Superior temporal gyrus (tissue), 1 donor: Measurements from ENCODE around the gene TRPV4.
"Not testable (repeated sequence)": the region's sequence is repeated elsewhere in the genome, so short reads cannot be mapped to it uniquely, and the experiment has no call there.

Source experiments
- DNase-seq: peaks from one replicate; pipeline ENCODE4 v3.0.0-alpha.2; 2016; ENCODE audit errors: extremely low spot score

The TRPV4 gene

GRCh38 chr12:109860977-109861376, 27.8 kb upstream of the TRPV4 start:
- DNase-seq: no peak

- no peak for DNase-seq
Measured at GRCh38 chr12:109858764-109859163, 25.6 kb upstream of the TRPV4 start.

- DNase-seq: no peak
Measured at GRCh38 chr12:109857715-109858114, 24.5 kb upstream of the TRPV4 start.

GRCh38 chr12:109855377-109855776, 22.2 kb upstream of the TRPV4 start:
- DNase-seq: no peak

- not testable (repeated sequence) for DNase-seq
Measured at GRCh38 chr12:109850518-109850917, 17.3 kb upstream of the TRPV4 start.

GRCh38 chr12:109847142-109847735, 14.0 kb upstream of the TRPV4 start:
- DNase-seq: no peak

- no peak for DNase-seq
Measured at GRCh38 chr12:109845824-109846205, 12.6 kb upstream of the TRPV4 start.

- peak; percentile 88 for DNase-seq
Measured at GRCh38 chr12:109844983-109845823, 12.0 kb upstream of the TRPV4 start.

- no peak for DNase-seq
Measured at GRCh38 chr12:109844091-109844490, 10.9 kb upstream of the TRPV4 start.

- no peak for DNase-seq
Measured at GRCh38 chr12:109842021-109842420, 8.8 kb upstream of the TRPV4 start.

GRCh38 chr12:109841356-109841755, 8.2 kb upstream of the TRPV4 start:
- DNase-seq: no peak

GRCh38 chr12:109840305-109841074, 7.3 kb upstream of the TRPV4 start:
- peak; percentile 18 for DNase-seq

GRCh38 chr12:109839444-109839843, 6.2 kb upstream of the TRPV4 start:
- DNase-seq: no peak

GRCh38 chr12:109836916-109837315, 3.7 kb upstream of the TRPV4 start:
- DNase-seq: no peak

GRCh38 chr12:109835827-109836226, 2.6 kb upstream of the TRPV4 start:
- no peak for DNase-seq

- no peak for DNase-seq
Measured at GRCh38 chr12:109832541-109833306, 474 bp downstream of the TRPV4 start.

GRCh38 chr12:109831929-109832328, 1.3 kb downstream of the TRPV4 start:
- DNase-seq: no peak

- DNase-seq: no peak
Measured at GRCh38 chr12:109831365-109831764, 1.8 kb downstream of the TRPV4 start.

- no peak for DNase-seq
Measured at GRCh38 chr12:109830718-109831117, 2.5 kb downstream of the TRPV4 start.

GRCh38 chr12:109830267-109830666, 2.9 kb downstream of the TRPV4 start:
- no peak for DNase-seq

GRCh38 chr12:109829667-109830066, 3.5 kb downstream of the TRPV4 start:
- no peak for DNase-seq
